GM19099 (cell line): ENCODE results near the gene TSPAN9.

ENCODE experiments used
- POLR2A ChIP-seq: IDR thresholded peaks from 3 replicates; pipeline ENCODE4 v1.6.1; 2011; ENCODE audit warnings: low read depth; ENCODE audit not compliant: insufficient read length; ENCODE audit errors: extremely low read depth

Gene TSPAN9

DNA sequence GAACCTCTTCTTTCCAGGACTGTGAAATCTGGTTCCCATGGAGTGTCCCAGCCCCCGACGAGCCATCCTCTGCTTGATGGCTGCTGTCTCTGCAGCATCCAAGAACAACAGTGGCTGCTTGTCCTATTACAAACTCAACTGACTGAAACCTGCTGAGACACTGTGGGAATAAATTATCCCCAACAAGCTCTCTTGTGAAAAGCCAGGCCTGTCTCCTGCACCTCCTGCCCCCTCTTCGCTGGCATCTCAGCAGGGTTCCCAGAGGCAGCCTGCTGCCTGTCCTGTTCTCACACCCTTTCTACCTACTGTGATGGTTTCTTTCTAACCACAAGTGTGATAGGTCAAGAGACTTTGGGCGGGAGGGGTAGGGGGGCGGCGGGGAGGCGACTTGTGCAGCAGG lies 180.2 kb downstream of the TSPAN9 start:
- no peak for TF ChIP-seq POLR2A

DNA sequence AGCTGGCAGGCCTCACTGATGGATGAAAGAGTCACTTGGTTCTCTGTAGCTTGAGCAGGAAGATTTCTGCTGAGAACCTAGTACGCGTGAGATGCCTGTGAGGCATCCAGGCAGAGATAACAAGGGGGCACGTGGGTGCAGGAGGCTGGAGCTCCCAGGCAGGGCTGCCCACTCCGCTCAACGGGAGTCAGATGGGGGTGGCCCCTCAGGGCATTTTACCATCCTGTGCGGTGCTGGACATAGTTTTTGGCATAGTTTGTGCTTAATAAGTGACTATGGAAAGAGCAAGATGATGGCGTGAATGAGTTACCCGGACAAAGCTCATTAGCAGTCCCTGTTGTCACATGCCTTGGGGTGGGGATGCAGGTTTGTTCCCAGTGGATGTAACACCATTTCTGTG lies 182.8 kb downstream of the TSPAN9 start:
- no peak for TF ChIP-seq POLR2A

DNA sequence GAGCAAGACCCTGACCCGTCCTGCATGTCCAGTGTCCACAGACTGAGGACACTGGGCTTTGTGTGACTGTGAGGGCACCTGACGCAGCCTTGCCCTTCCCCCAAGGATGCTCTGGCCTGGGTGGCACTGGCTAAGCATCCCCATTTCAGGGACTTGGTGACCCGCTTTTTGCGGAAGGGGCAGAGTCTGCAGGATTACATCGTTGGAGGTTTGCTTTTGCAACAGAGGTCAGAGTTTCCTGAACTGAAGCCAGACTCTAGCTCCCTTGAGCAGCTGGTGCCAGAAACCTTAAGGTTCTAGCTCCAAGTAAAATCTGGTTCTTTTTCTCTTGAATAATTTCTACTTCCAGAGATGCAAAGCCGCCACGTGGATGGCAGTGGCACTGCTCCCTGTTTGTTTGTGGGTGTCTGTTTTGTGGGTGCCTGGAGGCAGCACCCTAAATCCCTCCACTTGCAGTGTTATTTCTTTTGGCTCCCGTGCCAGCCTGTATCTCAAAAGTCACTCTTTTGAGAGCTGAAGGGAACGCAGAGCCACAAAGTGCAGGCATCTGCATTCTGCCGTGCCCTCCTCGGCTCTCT lies 184.7 kb downstream of the TSPAN9 start:
- TF ChIP-seq POLR2A = no peak

DNA sequence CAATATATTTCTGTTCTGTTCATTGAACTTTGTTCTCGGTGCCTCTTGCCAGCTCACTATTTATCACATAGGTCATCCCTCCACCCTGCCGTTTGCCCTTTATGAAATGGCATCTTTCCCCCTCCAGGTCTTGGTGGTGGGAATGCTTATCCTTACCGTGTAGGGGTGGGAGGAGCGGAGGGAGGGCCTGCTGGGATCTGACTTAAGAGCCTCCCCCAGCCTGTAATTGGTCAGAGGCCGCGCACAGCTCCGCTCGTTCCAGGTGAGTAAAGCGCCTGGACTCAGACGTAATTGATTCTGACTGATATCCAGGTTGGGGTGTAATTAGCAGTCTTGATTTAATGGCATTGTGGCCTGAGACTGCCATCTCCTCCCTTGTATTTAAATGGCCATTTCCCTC lies 185.3 kb downstream of the TSPAN9 start:
- TF ChIP-seq POLR2A = no peak

DNA sequence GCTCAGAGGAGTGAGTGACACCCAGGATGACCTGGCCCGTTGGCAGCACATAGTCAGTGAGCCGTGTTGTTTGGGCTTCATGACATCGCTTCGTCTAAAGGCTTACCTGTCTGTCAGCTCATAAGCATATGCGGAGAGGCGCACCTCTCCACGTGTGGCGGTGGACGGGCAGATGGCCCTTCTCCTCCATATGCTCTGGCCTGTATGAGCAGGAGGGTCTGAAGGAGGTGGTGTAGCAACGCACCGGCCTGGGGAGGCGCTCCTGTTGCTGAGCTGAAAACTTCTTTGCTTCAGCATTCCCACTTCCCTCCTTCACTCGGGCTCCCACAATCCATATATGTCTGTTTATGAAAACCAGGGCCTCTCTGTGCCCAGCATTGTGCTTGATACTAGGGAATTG lies 186.1 kb downstream of the TSPAN9 start:
- no peak for TF ChIP-seq POLR2A

DNA sequence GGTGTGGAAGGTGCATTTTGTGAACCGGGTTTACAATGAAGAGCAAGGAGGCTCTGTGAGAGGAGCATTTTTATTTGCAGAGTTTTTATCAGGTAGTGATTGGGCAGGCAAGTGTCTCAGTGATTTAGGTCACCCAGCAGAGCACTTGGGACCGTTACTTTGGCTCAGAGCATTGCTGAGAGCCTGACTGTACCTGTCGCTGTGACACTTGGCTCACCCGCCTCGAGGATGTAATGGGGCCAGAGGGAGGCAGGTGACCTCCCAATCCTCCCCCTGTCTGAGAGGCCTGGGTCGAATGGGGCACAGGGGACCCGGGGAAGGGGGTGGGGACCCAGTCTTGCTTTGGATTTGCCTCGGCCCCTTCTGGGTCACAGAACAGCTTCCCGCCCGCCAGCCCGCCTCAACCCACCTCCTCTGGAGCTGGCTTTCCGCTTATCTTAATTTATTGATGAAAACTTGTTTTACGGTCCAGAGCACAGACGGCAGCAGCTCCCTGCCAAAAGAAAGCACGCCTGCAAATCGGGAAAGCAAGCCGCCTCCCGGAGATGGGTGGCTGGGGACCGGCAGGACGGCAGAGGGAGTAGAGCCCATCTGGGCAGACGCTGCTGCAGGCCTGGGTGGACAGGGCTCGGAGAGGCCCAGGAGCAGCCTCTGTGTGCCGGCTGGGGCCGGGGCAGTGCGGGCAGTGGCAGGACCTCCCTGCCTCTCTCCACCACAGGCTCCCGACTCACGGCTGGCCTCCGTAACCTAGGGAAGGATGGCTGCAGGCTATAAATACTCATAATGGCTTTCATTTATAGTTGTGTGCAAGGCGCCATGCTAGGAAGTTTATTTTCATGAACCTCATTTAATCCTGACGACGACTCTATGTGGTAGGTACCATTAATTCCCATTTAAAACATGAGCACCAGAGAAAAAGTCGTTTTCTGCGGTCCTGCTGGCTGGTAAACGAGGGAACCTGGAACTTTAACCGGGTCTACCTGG lies 187.1 kb downstream of the TSPAN9 start:
- no peak for TF ChIP-seq POLR2A

DNA sequence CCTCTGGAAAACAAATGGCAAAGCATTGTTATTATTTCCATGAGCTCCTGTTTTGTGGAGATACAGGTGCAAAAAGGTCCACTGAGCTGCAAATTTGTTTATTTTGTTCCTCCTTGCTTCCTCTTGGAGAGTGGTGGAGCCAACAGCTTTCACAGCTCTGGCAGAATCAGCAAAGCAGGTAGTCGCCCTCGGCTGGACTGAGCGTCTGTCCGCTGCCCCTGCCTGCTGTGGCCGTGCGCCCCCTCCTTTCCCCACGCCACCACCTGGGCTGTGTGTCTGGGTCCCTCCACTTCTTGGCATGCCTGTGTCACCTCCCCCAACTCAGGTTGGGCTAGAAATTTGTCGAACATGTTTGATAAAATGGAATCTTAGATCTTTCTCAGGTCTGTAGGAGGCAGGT lies 188.2 kb downstream of the TSPAN9 start:
- TF ChIP-seq POLR2A = no peak

DNA sequence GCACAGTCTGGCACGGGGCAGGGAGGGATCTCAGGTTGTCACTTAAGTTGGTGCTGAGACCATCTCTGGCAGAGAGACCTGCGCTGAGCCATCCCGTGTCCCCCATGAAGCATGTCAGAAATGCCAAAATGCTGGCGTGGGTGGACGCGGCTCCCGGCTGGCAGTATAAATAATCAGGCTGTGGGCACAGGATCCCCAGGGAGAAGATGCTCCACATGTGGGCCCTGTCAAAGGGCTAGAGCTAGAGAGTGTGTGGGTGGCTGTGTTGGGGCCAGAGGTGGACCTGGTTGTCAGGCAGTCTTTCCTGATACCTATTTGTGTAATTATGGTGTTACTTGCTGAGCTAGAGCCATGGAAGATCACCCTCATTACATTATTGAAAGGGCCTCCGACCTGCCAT lies 189.5 kb downstream of the TSPAN9 start:
- TF ChIP-seq POLR2A = no peak

DNA sequence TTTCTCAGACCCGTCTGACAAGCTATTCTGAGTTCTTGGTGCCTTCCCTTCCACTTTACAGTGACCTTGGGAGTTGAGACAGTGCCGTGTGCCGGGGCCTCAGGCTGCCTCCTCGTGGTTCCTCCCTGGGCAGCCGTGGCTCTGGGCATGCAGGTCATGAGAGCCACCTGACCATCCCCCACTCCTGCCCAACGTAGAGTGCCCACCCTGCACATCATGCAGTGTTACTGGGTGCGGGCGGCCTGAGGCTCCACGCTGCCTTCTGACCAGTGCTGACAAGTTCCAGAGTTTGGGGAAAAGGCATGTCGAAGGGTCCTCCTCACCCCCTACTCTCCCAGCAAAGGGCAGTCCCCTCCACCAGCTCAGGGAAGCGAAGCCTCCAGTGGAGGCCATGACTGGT lies 190.5 kb downstream of the TSPAN9 start:
- TF ChIP-seq POLR2A = no peak

DNA sequence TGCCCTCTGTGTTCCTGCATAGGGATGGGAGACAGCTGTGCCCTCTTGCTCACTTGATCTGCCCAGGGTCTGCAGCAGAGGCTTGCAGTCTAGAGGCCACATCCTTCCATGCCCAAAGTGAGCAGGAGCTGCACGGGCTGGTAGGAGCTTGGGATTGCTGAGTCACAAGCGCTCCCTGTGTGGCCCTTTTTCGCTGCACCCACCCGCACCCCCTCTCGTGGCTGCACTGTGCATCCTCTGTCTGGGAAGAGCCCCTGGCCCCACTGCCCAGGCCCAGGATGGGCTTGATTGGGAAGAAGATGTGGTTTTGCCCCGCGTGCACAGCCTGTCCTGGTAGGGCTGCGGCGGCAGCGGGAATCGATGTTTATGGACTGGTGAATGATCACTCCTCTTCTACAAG lies 192.4 kb downstream of the TSPAN9 start:
- TF ChIP-seq POLR2A = no peak

DNA sequence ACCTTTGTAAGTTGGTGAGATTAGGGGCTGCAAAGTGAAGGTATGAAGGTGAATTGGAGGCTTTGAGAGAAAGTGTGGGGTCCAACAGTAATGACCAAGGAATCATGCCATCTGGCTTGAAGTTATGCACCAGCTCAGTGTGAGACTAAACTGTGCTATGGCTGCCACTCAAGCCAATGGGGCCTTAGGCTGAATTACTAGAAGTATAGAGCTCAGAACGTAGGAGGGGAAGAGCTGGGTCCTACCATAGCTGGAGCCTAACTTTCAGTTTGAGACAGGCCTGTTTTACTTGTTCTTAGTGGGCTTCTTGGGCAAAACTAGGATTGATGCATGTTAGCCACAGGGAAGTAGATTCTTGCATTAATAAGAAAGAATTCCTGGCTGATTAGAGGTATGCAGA lies 194.0 kb downstream of the TSPAN9 start:
- no peak for TF ChIP-seq POLR2A

DNA sequence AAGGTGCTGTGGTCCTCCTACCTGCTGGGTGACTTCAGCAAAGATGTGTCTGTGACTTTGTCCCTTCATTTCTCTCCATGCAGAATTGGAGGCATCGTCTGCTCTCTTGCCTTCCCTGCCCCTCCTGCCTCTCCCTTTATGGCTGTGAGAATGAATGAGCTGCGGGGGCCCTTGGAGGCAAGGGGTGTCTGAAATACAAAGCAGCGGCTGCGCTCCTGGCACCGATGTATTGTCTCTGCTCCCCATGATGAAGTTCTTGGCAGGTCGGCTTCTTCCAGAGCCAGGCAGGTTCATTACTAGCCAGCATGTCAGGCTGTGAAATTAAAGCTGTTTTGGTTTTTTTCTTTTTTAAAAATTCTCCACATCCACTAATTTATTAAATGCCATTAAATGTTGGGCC lies 194.5 kb downstream of the TSPAN9 start:
- TF ChIP-seq POLR2A = no peak

DNA sequence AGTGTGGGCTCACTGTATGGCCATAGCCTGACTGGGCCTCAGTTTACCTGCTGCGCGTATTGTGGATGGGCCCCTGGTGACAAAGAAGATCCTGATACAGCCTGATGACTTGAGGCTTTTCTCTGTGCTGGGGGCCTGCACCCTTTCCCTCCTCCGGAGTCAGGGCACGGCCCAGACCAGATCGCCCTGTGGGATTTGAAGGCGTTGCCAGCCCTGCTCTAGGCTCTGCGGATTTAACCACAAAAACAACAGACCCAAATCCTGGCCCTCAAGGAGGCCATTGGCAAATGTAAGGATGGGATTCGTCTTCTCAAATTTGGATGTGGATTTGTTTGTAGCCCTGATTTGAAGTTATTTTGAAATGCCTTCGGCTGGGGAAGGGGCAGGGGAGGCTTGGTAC lies 195.8 kb downstream of the TSPAN9 start:
- TF ChIP-seq POLR2A = no peak

DNA sequence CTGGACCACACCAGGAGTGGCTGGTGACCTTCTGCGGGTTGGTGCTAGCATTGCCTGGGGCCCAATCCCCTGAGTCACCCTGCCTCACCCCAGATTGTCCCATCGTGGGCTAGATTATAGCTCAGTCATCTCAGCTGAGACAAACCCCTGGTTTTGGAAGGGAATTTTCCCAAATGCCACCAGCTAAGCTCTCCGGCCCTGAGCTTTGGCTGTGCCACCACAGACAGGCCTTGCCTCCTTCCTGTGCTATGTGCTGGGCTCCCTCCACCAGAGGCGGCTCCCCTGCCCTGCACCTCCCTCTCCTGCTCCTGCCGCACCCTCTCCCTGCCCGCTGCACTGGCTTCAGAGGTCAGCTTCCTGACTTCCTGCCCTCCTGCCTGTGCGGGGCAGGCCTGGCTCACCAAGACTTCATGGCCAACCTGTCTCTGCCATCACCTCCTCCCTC lies 196.3 kb downstream of the TSPAN9 start:
- no peak for TF ChIP-seq POLR2A

DNA sequence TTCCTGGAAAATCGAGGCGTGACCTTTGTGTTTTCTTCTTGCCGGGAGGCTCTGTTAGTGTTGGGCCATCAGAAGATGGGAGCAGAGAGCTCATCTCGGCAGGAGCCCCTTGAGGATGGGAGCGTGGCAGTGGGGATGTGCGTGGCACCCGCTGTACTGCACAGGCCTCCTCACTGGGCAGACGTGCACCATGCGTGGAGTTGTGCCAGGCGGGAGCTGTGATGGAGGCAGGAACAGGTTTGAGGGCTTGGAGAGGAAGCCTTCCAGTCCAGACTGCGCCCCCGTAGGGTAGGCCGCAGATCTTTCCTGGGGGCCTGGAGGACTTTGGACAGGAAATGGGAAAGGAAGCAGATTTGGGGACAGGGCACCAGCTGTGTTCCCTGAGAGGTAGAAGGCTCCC lies 197.5 kb downstream of the TSPAN9 start:
- no peak for TF ChIP-seq POLR2A
